ENCODE results near the gene KLHL36. TPM values are rescaled to one million over a fixed set of nuclear protein-coding genes. Genes with fewer than 3 reads are reported as not detected.

Gene KLHL36
- total and polyA plus RNA-seq, 9 of the 15 experiments (the other 6 are each of a cell fraction or from before 2014, with no cell fraction given), result 2.1 to 51.2 (median 18.5) TPM

- no peak for FAIRE-seq
- Histone ChIP-seq H3K27ac (ENCODE audit: extremely low read depth, low read depth, low read length) (no peak overlapping the region), H3K27me3 (ENCODE audit: control insufficient read depth in 2 of 2, insufficient read depth in 2 of 2, low read length in 2 of 2) (peaks cover 3 to 8% of the 10 kb centered on the region in 2 experiments; a peak in 3 of 5 replicates), H4K20me1 (replicated peaks; ENCODE audit: control insufficient read depth, insufficient read depth, low read length) (no peaks in the 10 kb centered on the region), H2AFZ (ENCODE audit: low read depth, low read length) (no peak overlapping the region), H3K4me2 (ENCODE audit: insufficient read depth, low read length) (no peak overlapping the region), H3K9ac (ENCODE audit: insufficient read depth in 1 of 2, low read depth in 2 of 2, low read length in 2 of 2) (peak overlapping the region in 1 of 2 experiments; percentile 18; a peak in 1 of 4 replicates), H3K4me3 (no peak overlapping the region), H3K79me2 (ENCODE audit: control insufficient read depth, insufficient read depth, low read length) (no peaks in the 10 kb centered on the region), H3K4me1 (replicated peaks in 1 of 2; ENCODE audit: control insufficient read depth in 2 of 2, insufficient read depth in 2 of 2, low read length in 2 of 2) (peaks cover 9 to 11% of the 10 kb centered on the region in 2 experiments), H3K36me3 (ENCODE audit: control insufficient read depth, insufficient read depth, low read length) (no peaks in the 10 kb centered on the region), H3K9me1 (ENCODE audit: control insufficient read depth, insufficient read depth, low read length) (no peaks in the 10 kb centered on the region), H3K9me3 (replicated peaks; ENCODE audit: control insufficient read depth, insufficient read depth, low read depth, low read length) (no peaks in the 10 kb centered on the region)
- CTCF ChIA-PET (ENCODE audit: low intra/inter-chr PET ratio), result no interaction called here
- no peak for ATAC-seq
- POLR2A ChIA-PET, result interaction anchor here (0.5 to 1.0 kb wide), 3 partner anchors 9 to 83 kb away, joined by 3 read pairs; no protein-coding TSS in a partner anchor
- DNase-seq (ENCODE audit: extremely low read depth in 1 of 4, low spot score in 3 of 4), result no peak
- TF ChIP-seq SFPQ (IDR thresholded peaks at IDR 0.05; ENCODE audit: low read depth, low read length) (no peak), TEAD1 (CRISPR knock-in tag; IDR thresholded peaks at IDR 0.05) (0 out of 4 replicates have a peak, but pooled peaks of 1 of the 2 experiments have one; percentile 25), ZNF263 (CRISPR knock-in tag; IDR thresholded peaks at IDR 0.05; ENCODE audit: borderline replicate concordance) (peak; percentile 46; the same call in 1 of the 2 replicates), PTRF (tag; IDR thresholded peaks at IDR 0.05) (no peak), ZBTB33 (CRISPR knock-in tag; IDR thresholded peaks at IDR 0.05) (peak; percentile 92)
- intact Hi-C loops (cut with micrococcal nuclease), result no loop called here
- WGBS (ENCODE audit: insufficient coverage, low coverage, missing lambda C conversion rate), result 61% methylated on average over 8 of the region's 8 CpGs
- in situ Hi-C loops (cut with MboI), result no loop called here
- no TSS peak for BruUV-seq (replicated peaks)
These were observed 5.1 kb upstream of the KLHL36 start for GRCh38 chr16:84643180-84643583.
